ENCODE results near the gene FXYD4.
A peak's percentile ranks its signal among the peaks of the same experiment; 100 is the strongest.
"Not testable (repeated sequence)": the region's sequence is repeated elsewhere in the genome, so short reads cannot be mapped to it uniquely, and the experiment has no call there.

Gene FXYD4, protein sequence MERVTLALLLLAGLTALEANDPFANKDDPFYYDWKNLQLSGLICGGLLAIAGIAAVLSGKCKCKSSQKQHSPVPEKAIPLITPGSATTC

DNA sequence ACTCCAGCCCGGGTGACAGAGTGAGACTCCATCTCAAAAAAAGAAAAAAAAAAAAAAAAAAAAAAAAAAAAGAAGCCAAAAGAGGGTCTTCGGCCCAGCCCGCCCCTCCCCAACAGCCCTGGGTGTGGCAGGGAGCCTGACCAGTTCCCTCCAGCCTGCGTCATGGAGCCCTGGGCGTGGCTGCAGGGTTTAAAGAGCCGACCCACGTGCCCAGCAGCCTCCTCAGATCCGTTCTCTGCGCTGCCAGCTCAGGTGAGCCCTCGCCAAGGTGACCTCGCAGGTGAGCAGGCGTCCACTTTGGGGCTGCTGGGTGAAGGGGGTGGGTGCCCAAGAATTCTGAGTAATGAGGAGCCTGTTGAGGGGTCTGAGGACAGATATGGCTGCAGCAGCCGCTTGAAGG lies at the start of gene FXYD4:
FXYD4 (plus strand) TSS at position 219 of the 400 bp plus-strand sequence. CDS start 2,111 bp downstream, outside the sequence.
- DNase-seq (ENCODE audit: low read depth): no peak

DNA sequence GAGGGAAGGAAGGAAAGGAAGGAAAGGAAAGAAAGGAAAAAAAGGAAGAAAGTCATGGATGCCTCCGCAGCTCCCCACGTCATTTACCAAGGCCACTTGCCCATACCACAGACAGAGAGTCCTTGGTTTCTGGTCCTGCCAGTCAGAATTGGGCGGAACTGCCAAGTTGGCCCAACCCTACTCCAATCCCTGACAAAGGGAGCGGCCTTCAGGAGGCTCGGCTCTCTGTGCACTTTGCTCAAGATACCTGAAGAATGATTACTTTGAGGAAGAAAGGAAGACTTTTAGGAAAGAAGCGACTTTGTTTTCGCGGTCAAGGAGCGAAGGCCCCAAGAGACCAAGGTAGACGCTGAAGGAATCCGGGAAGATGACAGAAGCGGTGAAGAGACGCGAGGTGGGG lies 49.1 kb upstream of the FXYD4 start:
- DNase-seq (ENCODE audit: low read depth): no peak

DNA sequence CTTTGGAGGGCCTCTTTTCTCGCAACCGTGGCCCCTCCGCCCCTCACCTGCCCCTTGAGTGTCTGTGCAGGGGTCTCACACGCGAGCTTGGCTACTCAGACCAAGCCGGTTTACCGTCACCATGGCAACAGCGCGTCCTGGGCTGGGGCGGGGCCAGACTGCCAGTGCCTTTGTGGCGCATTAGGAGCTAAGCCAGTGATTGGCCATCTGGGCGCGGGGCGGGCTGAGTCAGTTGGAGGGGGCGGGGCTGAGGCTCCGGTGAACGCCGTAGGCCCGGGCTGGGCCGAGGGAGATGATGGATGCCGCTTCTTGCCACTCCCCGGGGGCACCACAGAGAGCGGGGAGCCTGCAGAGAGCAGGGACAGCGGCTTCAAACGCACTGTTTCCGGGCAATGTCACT lies 48.7 kb upstream of the FXYD4 start:
- DNase-seq (ENCODE audit: low read depth): peak; percentile 57

DNA sequence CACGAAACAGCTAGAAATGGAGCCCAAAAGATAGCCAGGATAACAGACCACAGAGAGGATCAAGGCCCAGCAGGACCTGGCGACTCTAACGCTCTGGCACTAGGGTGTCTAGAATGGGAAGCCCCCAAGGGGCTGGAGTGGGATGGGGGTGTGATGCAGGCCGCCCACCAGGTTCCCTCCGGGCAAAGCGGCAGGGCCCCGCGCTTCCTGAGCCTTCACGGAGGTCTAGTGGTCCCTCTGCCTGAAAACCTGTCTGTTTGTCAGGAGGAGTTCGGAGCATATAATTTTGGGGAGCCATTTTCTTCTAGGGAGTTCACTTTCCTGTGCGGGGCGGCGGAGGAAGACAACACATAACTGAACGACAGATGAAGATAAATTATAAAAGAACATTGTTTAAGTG lies 48.2 kb upstream of the FXYD4 start:
- DNase-seq (ENCODE audit: low read depth): no peak

DNA sequence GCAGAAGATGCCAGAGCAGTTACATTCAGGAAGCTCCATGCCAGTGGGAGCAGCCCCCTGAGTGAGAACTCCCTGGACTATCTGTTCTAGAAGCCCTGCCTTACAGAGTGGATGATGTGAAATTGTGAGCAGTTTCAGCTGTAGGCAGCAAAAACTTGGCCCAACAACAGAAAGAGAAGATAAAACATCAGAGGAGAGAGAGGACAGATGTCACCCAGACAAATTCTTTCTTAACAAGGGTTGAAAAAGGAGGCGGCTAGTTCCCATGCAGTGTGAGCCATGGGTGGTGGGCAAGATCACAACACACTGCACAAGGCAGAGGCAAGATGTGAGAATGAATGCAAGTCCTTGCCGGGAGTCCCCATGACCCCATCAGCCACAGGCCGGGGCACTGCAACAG lies 46.6 kb upstream of the FXYD4 start:
- DNase-seq (ENCODE audit: low read depth): no peak

DNA sequence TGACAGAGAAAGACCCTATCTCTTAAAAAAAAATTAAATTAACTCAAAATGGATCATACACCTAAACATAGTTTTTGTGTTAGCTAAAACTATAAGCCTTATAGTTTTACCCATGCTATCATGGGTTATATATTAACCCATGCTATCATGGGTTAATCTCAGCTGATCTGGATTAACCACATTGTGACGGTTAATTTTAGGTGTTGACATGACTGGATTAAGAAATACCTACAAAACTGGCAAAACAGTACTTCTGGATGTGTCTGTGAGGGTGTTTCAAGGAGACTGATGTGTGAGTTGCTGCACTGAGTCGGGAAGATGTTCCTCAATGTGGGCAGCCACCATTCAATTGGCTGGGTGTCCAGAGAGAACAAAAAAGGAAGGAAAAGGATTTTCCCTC lies 44.3 kb upstream of the FXYD4 start:
- no peak for DNase-seq (ENCODE audit: low read depth)

DNA sequence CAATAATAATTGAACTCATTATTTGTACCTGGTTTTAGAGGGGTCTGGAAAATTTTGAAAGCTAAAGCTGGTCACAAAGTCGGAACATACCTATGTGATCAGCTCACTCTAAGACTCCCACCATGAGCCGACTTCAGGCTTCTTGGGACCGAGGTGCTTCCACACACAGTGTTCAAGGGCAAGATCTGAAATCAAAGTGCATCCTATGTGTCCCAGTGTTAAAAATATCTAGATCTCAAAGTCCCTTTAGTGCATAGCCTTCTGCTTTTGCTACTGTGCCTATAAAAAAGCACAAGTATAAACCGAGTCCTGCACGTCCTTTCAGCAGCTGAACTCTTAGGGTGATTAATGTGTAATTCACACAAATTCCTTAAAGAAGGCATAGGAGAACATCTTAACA lies 43.5 kb upstream of the FXYD4 start:
- no peak for DNase-seq (ENCODE audit: low read depth)

DNA sequence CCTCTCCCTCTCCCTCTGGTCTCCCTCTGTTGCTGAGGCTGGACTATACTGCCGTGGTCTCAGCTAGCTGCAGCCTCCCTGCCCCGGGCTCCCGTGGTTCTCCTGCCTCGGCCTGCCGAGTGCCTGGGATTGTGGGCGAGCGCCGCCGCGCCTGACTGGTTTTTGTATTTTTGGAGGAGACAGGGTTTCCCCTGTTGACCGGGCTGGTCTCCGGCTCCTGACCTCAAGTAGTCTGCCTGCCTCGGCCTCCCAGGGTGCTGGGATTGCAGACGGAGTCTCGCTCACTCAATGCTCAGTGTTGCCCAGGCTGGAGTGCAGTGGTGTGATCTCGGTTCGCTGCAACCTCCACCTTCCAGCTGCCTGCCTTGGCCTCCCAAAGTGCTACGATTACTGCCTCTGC lies 42.6 kb upstream of the FXYD4 start:
- DNase-seq (ENCODE audit: low read depth): not testable (repeated sequence)

DNA sequence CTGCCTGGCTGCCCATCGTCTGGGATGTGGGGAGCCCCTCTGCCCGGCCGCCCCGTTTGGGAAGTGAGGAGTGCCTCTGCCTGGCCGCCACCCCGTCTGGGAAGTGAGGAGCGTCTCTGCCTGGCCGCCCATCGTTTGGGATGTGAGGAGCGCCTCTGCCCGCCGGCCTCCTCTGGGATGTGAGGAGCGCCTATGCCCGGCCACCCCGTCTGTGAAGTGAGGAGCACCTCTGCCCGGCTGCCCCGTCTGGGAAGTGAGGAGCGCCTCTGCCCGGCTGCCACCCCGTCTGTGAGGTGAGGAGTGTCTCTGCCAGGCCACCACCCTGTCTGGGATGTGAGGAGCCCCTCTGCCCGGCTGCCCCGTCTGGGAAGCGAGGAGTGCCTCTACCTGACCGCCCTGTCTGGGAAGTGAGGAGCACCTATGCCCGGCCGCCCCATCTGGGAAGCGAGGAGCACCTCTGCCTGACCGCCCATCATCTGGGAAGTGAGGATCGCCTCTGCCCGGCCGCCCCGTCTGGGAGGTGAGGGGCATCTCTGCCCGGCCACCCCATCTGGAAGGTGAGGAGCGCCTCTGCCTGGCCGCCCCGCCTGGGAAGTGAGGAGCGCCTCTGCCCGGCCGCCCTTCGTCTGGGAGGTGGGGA lies 42.1 kb upstream of the FXYD4 start:
- DNase-seq (ENCODE audit: low read depth): not testable (repeated sequence)

DNA sequence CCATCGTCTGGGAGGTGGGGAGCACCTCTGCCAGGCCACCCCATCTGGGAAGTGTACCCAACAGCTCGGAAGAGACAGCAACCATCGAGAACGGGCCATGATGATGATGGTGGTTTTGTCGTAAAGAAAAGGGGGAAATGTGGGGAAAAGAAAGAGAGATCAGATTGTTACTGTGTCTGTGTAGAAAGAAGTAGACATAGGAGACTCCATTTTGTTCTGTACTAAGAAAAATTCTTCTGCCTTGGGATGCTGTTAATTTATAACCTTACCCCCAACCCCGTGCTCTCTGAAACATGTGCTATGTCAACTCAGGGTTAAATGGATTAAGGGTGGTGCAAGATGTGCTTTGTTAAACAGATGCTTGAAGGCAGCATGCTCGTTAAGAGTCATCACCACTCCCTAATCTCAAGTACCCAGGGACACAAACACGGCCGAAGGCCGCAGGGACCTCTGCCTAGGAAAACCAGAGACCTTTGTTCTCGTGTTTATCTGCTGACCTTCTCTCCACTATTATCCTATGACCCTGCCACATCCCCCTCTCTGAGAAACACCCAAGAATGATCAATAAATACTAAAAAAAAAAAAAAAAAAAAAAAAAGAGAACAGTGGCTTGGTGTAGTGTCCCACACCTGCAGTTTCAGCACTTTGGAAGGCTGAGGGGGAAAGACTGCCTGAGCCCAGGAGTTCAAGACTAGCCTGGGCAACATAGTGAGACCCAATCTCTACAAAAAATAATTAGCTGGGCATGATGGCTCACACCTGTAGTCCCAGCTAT lies 41.2 kb upstream of the FXYD4 start:
- not testable (repeated sequence) for DNase-seq (ENCODE audit: low read depth)

DNA sequence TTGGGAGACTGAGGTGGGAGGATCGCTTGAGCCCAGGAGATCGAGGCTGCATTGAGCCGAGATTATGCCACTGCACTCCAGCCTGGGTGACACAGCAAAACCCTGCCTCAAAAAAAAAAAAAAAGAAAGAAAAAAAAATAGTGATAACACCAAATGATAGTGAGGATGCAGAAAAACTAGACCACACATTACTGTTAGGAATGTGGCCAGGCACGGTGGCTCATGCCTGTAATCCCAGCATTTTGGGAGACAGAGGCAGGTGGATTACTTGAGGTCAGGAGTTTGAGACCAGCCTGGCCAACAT lies 40.7 kb upstream of the FXYD4 start:
- DNase-seq (ENCODE audit: low read depth): not testable (repeated sequence)

DNA sequence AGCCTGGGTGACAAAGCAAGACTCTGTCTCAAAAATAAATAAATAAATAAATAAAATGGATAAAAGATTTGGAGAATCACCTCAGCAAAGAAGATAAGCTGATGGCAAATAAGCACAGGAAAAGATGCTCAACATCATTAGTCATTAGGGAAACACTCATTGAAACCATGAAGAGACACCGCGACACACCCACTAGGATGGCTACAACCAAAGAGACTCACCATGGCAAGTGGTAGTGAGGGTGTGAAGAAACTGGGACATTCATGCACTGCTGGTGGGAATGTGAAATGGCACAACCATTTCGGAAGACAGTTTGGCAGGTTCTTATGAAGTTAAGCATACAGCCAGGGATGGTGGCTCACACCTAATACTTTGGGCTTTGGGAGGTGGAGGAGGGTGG lies 37.8 kb upstream of the FXYD4 start:
- DNase-seq (ENCODE audit: low read depth): no peak

DNA sequence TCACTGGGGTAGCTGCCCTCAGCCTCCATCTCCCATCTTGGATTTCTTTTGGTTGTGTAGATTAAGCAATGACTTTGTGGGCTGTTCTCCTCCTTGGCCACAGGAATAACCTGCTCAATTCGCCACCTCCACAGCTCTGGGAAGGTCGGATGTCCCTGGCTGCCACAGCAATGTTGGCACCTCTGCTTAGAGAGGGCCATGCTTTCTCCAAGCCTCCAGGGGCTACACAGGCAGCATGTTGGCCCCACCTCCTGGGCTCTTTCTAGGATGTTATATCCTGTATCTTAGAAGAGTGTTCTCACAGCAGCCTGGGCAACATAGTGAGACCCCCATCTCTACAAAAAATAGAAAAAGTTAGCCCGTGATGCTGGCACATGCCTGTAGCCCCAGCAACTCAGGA lies 35.4 kb upstream of the FXYD4 start:
- no peak for DNase-seq (ENCODE audit: low read depth)

DNA sequence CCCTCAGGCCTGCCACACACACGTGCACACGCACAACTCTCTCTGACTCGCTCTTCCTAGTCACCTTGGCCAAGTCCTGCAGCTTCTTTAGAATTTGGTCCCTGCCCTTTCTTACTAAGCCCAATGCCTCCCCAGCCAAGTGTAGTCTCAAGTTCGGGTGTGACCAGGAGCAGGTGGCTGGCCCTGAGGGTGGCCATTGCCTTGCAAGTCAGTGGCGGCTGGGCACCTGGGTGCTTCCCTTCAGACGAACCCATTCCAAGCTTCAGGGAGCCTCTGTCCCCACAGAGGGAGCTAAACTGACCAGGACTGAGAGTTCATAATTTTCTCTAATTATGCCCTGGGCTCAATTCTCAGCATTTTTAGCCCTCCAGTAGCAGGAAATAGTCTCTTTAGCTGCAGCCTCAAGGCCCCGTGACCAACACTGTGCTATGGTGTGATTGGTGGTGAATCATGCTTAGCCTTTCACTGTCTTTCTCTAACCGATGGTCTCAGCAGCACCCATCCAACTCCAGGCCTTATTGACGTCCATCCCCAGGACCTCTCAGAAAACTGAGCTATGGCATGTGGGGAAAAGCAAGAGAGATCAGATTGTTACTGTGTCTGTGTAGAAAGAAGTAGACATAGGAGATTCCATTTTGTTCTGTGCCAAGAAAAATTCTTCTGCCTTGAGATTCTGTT lies 34.7 kb upstream of the FXYD4 start:
- DNase-seq (ENCODE audit: low read depth): peak; percentile 24

DNA sequence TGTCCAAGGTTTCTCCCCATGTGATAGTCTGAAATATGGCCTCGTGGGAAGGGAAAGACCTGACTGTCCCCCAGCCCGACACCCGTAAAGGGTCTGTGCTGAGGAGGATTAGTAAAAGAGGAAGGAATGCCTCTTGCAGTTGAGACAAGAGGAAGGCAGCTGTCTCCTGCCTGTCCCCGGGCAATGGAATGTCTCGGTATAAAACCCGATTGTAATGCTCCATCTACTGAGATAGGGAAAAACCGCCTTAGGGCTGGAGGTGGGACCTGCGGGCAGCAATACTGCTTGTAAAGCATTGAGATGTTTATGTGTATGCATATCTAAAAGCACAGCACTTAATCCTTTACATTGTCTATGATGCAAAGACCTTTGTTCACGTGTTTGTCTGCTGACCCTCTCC lies 33.9 kb upstream of the FXYD4 start:
- DNase-seq (ENCODE audit: low read depth): not testable (repeated sequence)

DNA sequence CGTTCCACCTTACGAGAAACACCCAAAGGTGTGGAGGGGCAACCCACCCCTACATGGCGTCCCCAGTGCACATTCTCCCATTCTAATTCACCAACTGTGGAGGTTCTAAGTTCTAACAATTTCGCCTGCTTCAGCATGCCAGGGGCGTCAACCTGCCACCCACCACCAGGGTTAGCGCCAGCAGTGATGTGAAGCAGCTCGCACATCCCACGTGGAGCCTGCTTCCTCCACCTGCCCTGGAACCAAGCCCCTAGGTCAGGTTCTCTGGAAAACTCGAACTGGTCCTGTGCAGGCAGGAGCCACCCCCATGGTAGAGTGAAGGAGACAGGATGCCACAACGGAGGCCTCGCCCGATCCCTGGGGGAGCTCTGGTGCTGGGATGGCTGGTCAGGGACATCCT lies 33.3 kb upstream of the FXYD4 start:
- DNase-seq (ENCODE audit: low read depth): no peak

DNA sequence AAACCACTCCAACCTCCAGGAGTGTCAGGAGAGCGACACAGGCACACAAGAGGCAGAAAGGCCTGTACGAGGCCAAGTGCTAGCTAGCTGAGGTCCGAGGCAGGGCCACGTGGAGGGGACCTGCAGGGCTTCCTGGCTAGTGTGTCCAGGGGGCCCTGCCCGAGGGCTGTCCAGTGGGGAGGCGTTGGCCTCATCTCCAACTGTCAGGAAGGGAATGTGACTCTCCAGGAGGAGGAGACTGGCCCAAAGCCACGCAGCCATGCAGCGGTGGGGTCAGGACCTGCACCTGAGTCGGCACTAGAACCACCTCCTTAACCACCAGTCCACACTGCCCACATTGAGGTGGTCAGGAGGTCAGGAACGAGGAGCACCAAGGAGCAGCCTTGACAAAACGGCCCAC lies 32.3 kb upstream of the FXYD4 start:
- no peak for DNase-seq (ENCODE audit: low read depth)

DNA sequence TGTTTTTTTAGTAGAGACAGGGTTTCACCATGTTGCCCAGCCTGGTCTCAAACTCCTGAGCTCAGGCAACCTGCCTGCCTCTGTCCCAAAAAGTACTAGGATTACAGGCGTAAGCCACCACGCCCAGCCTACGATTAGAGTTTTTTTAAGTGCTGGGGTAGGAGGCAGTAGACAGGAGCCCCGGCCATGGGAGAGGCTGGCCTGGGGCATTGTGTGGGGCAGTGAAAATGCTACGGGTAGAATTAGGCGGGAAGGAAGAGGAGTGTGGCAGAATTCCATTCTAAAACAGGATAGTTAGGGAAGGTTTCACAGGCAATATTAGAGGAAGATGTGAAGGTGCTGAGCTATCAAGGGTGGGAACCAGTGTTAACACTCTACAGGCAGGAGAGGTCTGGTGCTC lies 31.3 kb upstream of the FXYD4 start:
- DNase-seq (ENCODE audit: low read depth): no peak

DNA sequence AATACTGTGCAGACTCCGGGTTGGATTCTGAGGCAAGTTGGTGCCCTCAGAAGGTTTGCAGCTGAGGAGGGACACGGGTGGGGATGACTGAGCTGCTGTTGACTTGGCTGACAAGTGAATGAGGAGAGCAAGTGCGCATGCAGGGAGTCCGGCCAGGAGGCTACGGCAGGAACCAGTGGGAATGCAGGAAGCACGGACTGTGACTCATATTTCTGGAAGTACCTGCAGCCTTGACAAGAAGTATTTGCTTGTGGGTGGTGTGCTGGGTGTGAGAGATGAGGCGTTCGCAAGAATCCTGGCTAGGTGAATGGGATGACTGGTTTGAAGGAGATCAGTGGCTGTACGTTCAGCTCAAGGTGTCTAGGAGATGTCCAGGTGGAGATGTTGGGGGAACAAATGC lies 30.8 kb upstream of the FXYD4 start:
- DNase-seq (ENCODE audit: low read depth): peak; percentile 25

DNA sequence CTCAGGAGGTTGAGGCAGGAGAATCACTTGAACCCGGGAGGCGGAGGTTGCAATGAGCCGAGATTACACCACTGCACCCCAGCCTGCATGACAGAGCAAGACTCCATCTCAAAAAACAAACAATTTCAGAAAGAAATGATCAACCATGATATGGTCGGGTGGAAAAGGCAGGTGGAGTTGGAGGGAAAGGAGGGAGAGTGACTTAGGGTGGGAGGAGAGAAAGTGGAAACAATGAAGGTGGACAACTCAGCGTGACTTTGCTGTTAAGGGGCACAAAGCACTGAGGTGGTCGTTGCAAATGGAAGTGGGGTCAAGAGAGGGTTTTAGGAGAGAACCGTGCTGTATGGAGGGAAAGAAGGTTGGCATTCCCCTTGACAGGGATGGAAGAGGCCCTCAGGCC lies 30.0 kb upstream of the FXYD4 start:
- no peak for DNase-seq (ENCODE audit: low read depth)

DNA sequence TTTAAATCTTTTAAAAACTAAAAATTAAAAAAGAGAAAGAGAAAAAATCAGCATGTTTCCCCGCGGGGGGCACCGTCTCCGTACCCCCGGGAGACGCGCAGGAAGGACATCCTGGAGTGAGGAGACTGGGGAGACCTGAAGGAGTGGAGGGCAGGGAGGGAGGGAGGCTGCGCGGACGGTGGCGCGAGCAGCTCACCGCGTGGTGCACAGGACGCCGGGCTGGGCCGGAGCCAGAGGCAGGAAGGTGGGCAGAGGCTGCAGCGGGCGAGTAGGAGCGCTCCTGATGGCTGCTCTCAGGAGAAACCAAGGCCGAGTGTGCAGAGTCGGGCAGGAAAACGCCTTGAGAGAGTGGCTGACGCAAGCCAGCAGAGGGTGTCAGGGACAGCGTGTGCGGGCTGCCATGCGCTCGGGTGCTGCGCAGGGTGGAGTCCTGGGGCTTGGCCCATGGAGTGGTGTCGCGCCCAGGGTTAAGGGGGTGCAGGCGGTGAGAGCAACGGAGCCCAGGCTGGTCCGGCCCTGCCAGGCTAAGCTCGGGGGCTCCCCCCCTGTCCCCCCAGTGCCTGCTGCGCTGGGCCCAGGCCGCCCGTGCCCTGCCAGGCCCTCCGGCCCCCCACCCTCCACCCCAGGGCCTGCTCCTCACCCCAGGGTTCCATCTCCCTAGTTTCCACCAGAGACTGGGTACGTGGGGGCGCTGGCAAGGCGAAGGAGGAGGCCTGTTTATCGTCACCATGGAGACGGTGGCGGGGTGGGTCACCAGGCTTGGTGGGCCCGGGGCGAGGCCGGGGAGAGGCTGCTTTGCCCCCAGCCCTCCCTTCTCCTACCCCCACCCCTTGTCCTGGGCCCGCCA lies 28.9 kb upstream of the FXYD4 start:
- DNase-seq (ENCODE audit: low read depth): no peak

DNA sequence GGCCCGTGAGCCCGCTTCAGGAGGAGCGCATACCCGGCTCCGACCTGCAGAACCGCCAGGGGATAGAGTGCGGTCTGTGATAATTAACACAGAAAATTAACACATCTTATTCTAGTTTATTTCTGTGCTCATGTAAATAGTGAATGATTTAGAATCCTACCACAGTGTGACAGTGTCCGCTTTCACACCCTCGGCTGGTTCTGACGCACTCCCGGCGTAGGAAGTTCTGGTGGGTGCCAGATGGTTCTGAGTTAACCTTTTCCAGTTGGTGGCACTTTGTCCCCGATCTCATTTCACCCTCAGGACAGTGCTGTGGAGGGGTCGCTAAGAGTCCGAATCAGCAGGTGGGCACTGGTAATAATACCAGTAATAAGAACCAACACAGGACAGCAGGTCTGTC lies 28.3 kb upstream of the FXYD4 start:
- no peak for DNase-seq (ENCODE audit: low read depth)
